Ramos (cell line): ENCODE data around the gene USF1.

Experiments used
- in situ Hi-C: fragments of 300-500 bp; cut with MboI; formaldehyde crosslinking; loops from one replicate; pipeline ENCODE4 v1.14.3; 2022; ENCODE audit warnings: low sequenced_read_pairs; ENCODE audit not compliant: unreplicated experiment

USF1 gene

GRCh38 chr1:161045736-161046604 is at the start of gene USF1:
USF1 (minus strand) TSS chr1:161045977; CDS start chr1:161043275, 2,702 bp downstream.
- in situ Hi-C loops, result loop anchor here (25.0 kb wide), 1 partner anchor 666 kb away; the partner anchor contains the start of genes FCRLA and FCRLB

DNA sequence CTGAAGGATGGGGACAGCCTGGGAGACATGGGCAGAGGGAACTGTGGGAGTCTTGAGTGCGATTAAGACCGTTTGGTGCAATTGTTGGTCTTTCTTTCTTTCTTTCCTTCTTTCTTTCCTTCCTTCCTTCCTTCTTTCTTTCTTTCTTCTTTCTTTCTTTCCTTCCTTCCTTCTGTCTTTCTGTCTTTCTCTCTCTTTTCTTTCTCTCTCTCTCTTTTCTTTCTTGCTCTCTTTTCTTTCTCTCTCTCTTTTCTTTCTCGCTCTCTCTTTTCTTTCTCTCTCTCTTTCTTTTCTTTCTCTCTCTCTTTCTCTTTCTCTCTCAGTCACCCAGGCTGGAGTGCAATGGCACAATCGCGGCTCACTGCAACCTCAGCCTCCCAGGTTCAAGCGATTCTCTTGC is 49.5 kb upstream of the USF1 start:
- in situ Hi-C loops, result loop anchor here (10.0 kb wide), 1 partner anchor 100 kb away; no protein-coding TSS in a partner anchor

DNA sequence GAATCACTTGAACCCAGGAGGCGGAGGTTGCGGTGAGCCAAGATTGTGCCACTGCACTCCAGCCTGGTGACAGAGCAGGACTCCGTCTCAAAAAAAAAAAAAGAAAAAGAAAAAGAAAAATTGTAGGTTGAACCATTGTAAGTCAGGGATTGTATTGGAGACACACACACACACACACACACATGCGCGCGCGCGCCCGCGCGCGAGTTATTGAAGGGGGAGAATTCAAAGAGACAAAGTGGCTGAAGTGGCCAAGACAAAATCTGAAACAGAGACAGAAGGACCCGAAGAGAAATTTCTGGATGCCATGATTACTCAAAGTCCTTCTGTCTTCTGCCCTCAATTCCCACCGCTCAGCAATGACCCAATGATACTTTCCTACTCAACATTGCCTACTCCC is 48.7 kb upstream of the USF1 start:
- in situ Hi-C loops, result loop anchor here (10.0 kb wide), 1 partner anchor 100 kb away; no protein-coding TSS in a partner anchor

- in situ Hi-C loops, result loop anchor here (10.0 kb wide), 1 partner anchor 98 kb away; no protein-coding TSS in a partner anchor
Observed at GRCh38 chr1:161092621-161093028, 46.8 kb upstream of the USF1 start.

- in situ Hi-C loops, result loop anchor here (10.0 kb wide), 1 partner anchor 97 kb away; no protein-coding TSS in a partner anchor
Observed at GRCh38 chr1:161091796-161092507, 46.2 kb upstream of the USF1 start.

DNA sequence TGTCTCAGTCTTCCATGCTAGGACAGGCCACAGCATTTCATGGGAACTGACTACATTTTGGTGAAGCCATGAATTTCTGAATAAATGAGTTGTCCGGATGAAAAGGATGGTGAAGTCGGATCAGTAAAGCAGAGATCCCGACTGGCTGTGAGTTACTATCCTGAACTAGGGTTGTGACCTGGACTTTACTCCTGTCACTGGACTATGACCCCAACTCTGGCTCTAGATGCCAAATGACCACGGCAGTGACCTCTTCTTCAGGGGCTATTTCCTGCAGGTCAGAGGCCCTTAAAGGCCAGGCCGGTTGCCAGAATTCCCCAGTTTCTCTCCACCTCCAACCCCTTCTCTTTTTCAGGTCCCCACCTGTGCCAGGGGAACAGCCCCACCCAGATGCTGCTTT is 45.3 kb upstream of the USF1 start:
- in situ Hi-C loops, result loop anchor here (10.0 kb wide), 1 partner anchor 96 kb away; no protein-coding TSS in a partner anchor

DNA sequence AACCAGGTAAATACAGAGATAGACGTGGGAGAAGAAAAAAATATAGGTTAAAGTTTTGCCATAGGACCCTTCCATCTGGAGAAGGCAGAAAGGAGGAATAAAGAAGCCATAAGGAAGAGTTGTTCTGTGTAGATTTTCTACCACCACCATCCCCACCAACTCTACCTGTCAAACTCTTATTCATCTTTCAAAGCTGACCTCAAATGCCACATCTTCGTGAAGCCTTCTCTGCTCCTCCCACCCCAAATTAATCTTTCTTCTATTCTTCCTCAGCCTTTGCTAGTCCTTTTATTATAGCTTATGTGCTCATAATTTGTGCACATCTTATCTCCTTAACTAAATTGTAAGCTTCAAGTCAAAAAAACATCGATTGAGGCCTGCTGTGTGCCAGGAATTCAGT is 44.8 kb upstream of the USF1 start:
- in situ Hi-C loops, result loop anchor here (10.0 kb wide), 1 partner anchor 96 kb away; no protein-coding TSS in a partner anchor

GRCh38 chr1:161089938-161090337 is 44.2 kb upstream of the USF1 start:
- in situ Hi-C loops, result loop anchor here (10.0 kb wide), 1 partner anchor 95 kb away; no protein-coding TSS in a partner anchor

- in situ Hi-C loops, result no loop called here
Observed at GRCh38 chr1:161089251-161089924, 43.6 kb upstream of the USF1 start, which contains the start of gene NECTIN4. NECTIN4 (minus strand) TSS chr1:161089558; CDS start chr1:161089296, 262 bp downstream.

DNA sequence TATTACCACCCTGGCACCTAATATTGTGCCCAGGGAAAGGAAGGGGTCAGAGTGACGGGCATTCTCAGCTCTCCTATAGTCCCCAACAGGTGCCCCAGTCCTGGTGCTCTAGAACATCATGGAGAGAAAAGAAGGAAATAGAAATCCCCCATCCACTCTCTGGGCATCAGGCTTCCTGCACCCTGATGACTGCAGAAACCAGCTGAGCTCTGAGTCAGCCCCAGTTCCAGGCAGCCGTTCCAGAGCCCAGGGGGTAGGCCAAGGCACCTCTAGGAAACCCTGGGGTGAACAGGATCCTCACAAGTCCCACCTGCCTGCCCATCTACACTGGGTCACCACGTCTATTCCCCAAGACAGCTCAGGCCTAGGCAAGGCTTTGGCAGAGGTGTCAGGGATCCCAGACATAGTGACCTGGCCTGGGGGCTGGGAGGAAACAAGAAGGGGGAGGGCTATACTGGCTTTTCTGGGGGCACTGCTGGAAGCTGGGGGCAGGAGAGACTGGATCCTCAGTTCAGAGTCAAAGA is 42.9 kb upstream of the USF1 start:
- in situ Hi-C loops, result no loop called here

DNA sequence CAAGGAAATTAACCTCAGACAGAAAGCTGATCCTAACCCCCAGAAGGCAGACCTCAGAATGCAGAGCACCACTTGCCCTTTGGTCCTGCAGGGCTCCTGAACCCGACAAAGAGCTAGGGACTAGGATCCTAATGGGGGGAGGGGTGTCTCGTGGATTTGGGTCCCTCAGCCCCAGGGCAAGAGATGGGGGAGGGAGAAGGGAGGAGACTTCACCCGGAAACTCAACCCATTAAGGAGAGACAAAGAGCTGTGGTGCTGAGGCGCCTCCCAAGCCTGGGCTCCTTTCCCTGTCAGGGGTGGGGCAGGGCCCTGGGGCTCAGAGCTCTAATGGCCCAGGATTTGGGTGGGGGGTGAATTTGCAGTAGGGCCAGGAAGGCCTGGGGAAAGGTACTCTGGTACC is 40.7 kb upstream of the USF1 start:
- in situ Hi-C loops, result no loop called here

DNA sequence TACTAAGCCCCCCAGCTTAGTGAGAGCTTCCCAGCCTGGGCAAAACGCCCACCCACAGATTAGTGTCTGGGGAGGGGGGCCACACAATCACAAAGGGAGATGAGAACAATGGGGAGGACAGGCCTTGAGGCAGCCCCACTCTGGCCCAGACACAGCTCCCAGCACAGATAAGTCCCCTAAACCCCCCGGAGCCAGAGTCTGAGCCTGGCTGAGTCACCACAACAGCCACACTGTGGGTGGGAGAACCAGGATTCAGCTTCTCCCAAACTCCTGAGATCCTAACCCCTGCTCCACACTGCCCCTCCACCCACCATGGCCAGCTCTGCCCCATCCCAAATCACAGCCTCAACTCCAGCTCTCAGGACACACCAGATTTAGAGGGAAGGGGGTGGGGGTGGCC is 39.4 kb upstream of the USF1 start:
- in situ Hi-C loops, result no loop called here

DNA sequence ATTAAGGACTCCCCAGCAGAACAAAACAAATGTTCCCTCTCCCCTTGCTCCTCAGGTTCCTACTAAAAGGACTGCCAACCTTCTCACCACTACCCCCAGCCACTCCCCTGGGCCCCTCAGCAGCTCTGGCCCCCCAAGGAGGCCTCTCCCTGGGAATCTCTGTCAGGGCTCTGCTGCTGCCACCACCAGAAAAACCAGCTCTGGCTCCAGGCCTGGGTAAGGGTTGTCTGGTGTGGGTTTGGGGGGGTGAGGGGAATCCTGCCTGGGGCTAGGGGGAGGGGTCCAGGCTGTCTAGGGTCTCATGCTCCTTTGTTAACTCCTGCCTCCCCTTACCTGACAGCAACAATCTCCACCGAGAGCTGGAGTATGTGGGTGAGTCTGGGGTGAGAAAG is 38.8 kb upstream of the USF1 start:
- in situ Hi-C loops, result no loop called here

- in situ Hi-C loops, result no loop called here
Observed at GRCh38 chr1:161083748-161084596, 38.2 kb upstream of the USF1 start.

DNA sequence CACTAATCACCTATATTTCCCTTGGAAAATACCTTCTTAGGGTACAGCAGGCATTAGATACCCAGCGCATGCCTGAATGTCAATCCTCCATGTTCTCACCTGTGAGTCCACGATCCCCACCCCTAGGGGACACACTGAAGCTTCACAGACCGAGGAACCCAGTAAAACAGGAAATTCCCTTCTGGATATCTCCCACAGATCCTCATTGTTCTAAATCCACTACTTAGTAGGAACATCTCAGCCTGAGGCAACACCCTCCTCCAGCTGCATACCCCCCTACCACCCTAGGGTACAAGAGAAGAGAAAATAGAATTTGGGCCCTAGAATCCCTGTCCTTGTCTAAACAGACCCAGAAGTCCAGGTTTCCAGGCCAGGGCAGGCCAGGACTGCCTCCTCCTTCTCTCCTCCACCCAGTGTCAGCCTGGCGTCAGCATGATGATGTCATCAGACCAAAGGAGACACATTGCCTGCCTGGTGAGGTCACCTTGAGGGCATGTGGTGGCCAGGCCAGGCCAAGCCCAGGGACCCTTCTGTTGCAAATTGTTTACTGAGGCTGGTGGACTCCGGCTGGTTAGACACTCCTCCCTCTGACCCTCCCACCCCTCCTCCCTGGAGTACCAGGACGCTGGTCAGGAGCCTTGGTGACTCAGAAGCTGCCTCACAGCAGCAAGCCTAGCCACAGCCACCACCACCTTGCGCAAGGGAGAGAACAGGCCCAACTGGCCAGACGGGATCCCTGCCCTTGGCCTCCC is 37.4 kb upstream of the USF1 start:
- in situ Hi-C loops, result no loop called here

- in situ Hi-C loops, result no loop called here
Observed at GRCh38 chr1:161082483-161082882, 36.7 kb upstream of the USF1 start.

DNA sequence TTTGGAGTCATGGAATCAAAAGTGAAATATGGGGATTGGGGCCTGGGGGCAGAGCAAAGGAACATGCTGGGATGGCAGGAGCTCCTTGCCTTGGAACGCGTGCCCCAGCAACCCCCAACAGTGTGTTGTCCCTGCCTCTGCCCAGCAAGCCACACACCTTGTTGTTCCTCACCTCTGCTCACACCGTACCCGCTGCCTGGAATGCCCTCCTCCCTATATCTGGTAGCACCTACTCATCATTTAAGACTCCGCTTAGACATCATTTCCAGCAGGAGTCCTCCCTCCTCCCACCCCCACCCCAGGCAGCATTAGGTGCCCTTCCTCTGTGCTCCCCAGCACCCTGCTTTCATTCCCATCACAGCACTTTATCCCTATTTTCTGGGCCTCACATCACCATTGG is 35.7 kb upstream of the USF1 start:
- in situ Hi-C loops, result no loop called here
